D341Med (cell line): Measurements from ENCODE around the gene DOLPP1.
A peak's percentile ranks its signal among the peaks of the same experiment; 100 is the strongest.
"Not testable (repeated sequence)": the region's sequence is repeated elsewhere in the genome, so short reads cannot be mapped to it uniquely, and the experiment has no call there.

ENCODE experiments used
- DNase-seq: peaks from one replicate; pipeline ENCODE4 v3.0.0; 2012; ENCODE audit warnings: low spot score

DOLPP1 gene

GRCh38 chr9:129111528-129112151, 30.7 kb downstream of the DOLPP1 start:
- peak; percentile 73 for DNase-seq

DNA sequence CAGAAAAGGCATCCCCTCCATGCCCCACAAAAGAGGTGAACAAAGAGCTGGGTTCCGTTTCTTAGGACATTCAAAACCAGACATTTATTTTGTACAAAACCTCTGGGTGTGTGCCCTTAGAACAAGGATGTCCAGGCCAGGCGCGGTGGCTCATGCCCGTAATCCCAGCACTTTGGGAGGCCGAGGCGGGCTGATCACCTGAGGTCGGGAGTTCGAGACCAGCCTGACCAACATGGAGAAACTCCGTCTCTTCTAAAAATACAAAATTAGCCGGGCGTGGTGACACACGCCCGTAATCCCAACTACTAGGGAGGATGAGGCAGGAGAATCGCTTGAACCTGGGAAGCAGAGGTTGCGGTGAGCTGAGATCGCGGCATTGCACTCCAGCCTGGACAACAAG, 31.6 kb downstream of the DOLPP1 start:
- DNase-seq: not testable (repeated sequence)

- no peak for DNase-seq
Observed at GRCh38 chr9:129113645-129114304, 32.9 kb downstream of the DOLPP1 start.

- no peak for DNase-seq
Observed at GRCh38 chr9:129118799-129119198, 37.9 kb downstream of the DOLPP1 start.

GRCh38 chr9:129121483-129121882, 40.6 kb downstream of the DOLPP1 start:
- no peak for DNase-seq

GRCh38 chr9:129122133-129122532, 41.2 kb downstream of the DOLPP1 start:
- no peak for DNase-seq

DNA sequence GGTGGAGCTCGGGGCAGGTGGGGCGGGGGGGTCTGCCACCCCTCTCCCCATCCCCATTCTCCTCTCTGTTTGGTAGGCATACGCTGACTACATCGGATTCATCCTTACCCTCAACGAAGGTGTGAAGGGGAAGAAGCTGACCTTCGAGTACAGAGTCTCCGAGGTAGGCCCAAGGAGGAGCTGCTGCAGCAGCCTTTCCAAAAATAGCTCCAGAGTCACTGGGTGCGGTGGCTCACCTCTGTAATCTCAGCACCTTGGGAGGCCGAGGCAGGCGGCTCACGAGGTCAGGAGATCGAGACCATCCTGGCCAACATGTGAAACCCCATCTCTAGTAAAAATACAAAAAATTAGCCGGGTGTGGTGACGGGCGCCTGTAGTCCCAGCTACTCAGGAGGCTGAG, 42.1 kb downstream of the DOLPP1 start:
- DNase-seq: not testable (repeated sequence)

- DNase-seq: no peak
Observed at GRCh38 chr9:129124506-129125069, 43.7 kb downstream of the DOLPP1 start.

GRCh38 chr9:129125478-129125877, 44.6 kb downstream of the DOLPP1 start:
- DNase-seq: no peak

DNA sequence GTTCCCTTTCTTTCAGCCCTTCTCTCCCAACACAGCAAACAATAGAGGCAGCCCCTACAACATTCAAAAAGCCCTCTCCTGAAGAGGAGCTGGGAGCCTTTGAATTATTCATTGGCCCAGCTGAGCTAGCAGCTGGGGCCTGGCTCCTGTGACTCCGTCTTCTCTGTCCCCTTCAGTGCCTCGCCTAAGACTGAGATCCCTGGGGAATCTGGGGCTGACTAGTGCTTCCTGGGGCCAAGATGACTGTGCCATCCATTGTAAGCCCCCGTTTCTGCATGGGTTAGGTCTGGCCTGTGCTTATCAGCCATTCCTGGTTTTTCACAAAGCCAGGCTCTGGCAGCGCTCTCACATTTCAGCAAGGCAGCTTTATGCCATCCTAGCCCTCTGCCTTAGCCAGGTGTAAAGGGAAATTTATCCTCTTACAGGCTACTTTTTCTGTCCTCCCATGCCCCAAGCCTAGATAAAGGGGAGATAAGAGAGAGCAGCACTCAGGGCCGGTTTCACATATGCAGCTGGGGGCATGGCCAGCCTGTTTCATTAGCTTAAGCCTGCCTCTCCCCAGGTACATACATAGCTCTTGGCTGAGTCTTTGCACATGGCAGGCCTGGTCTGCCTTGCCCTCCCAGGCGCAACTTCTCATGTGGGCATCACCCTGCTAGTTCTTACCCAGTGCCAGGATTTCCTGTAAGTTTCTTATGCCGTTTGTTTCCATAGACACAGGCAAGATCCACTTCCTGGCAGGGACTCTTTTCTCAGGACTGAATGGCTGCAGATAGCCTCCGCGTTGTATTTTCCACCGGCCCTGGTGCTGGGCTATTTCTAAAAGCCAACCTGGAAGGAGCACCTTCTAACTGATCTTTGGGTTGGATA, 46.1 kb downstream of the DOLPP1 start:
- DNase-seq: peak; percentile 82

GRCh38 chr9:129128689-129129088, 47.8 kb downstream of the DOLPP1 start:
- no peak for DNase-seq

GRCh38 chr9:129130271-129130670, 49.4 kb downstream of the DOLPP1 start:
- not testable (repeated sequence) for DNase-seq

DNA sequence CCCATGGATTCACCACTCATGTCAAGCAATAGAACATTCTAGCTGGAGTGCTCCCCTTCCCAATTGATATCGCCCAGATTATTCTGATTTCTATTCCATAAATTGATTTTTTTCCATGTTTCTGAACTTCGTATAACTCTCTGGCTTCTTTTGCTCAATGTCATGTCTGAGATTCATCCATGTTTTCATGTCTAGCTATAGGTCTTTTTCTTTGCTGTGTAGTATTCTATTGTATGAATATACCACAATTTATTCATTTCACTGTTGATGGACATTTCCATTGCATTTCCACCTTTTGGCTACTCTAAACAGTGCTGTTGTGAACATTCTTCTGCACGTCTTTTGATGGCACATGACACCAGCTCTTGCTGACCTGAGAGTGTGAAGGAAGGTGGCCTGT, 49.9 kb downstream of the DOLPP1 start:
- no peak for DNase-seq

GRCh38 chr9:129131300-129132145, 50.6 kb downstream of the DOLPP1 start:
- peak; percentile 91 for DNase-seq

GRCh38 chr9:129133082-129133481, 52.2 kb downstream of the DOLPP1 start:
- DNase-seq: no peak

DNA sequence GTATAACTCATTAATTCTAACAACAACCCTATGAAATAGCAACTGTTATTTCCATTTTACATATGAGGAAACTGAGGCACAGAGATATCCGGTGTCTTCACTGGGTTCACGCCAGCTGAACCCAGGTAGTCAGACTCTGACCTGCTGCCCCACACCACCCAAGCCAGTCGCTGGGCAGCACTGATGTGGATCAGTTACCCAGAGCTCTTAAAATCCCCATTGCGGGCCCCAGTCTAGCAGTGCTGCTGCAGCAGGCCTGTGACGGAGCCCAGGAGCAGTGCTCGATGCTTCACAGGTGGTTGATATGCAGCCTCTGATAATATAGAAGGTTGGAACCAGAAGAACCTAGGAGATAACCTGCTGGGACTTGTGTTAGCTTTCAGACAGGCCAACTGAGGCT, 54.6 kb downstream of the DOLPP1 start:
- no peak for DNase-seq

DNA sequence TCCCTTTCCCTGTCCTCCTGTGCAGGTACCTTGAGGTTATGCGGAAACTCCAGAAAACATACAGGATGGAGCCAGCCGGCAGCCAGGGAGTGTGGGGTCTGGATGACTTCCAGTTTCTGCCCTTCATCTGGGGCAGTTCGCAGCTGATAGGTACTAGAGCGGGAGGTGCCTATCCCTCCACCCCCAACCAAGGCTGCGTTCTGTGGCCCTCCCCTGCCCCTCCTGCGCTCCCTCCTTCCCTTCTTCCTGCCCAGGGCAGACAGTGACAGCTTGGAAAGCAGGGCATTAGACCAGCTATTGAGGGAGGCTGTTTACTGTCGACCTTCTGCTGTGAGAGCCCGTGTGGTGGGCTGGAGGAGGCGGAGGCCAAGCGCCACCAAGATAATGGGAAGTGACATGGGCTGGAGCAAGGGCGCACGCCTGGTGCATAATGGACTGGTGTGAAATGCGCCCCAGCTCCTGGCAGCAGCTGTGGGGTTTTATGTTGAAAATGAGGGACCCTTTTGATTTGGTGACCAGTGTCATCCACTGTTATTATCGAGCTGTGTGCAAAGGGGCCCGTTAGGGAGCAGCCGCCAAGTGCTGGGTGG, 55.6 kb downstream of the DOLPP1 start:
- DNase-seq: no peak

GRCh38 chr9:129137292-129138143, 56.6 kb downstream of the DOLPP1 start:
- no peak for DNase-seq

- no peak for DNase-seq
Observed at GRCh38 chr9:129138144-129138462, 57.2 kb downstream of the DOLPP1 start.

GRCh38 chr9:129138476-129139232, 57.7 kb downstream of the DOLPP1 start:
- DNase-seq: no peak
